Neural progenitor cell (in vitro differentiated cells): ENCODE data around the gene GHITM. TPM values are rescaled to one million over a fixed set of nuclear protein-coding genes. Genes with fewer than 3 reads are reported as not detected.

Experiments used
- DNase-seq: peaks from one replicate; pipeline ENCODE4 v3.0.0-alpha.2; 2016; ENCODE audit warnings: low spot score
- H2AFZ ChIP-seq: fragments of 200-600 bp; sonication (generic); replicated peaks from 2 replicates; pipeline ENCODE4 v1.6.1; 2016; ENCODE audit warnings: antibody characterized with exemption
- H3F3A ChIP-seq: fragments of 200-600 bp; sonication (generic); 2 replicates; pipeline ENCODE4 v1.6.1; 2016; ENCODE audit warnings: antibody characterized with exemption, low read depth
- H3K27ac ChIP-seq: fragments of 200-600 bp; sonication (generic); 2 replicates; pipeline ENCODE4 v1.5.1; 2016; ENCODE audit warnings: mild to moderate bottlenecking
- H3K27me3 ChIP-seq: fragments of 200-600 bp; sonication (generic); 2 replicates; pipeline ENCODE4 v1.6.1; 2016; ENCODE audit warnings: mild to moderate bottlenecking, moderate library complexity
- H3K36me3 ChIP-seq: fragments of 200-600 bp; sonication (generic); 2 replicates; pipeline ENCODE4 v1.5.1; 2016
- H3K4me1 ChIP-seq: fragments of 200-600 bp; sonication (generic); 2 replicates; pipeline ENCODE4 v1.6.1; 2016; ENCODE audit warnings: mixed run types
- H3K4me2 ChIP-seq: fragments of 200-600 bp; sonication (generic); 2 replicates; pipeline ENCODE4 v1.6.1; 2016
- H3K4me3 ChIP-seq: fragments of 200-600 bp; sonication (generic); 2 replicates; pipeline ENCODE4 v1.5.1; 2016
- H3K79me2 ChIP-seq: fragments of 200-600 bp; sonication (generic); 2 replicates; pipeline ENCODE4 v1.6.1; 2016; ENCODE audit warnings: low read depth
- H3K9ac ChIP-seq: fragments of 200-600 bp; sonication (generic); 2 replicates; pipeline ENCODE4 v1.6.1; 2016
- H3K9me3 ChIP-seq: fragments of 200-600 bp; sonication (generic); 2 replicates; pipeline ENCODE4 v1.5.1; 2016; ENCODE audit warnings: low read depth
- H4K20me1 ChIP-seq: fragments of 200-600 bp; sonication (generic); 2 replicates; pipeline ENCODE4 v1.6.1; 2016; ENCODE audit warnings: low read depth
- H3K27ac Mint-ChIP-seq: 3 replicates; pipeline ENCODE4 v1.8.0; 2021; ENCODE audit warnings: mixed read lengths
- H3K27me3 Mint-ChIP-seq: 2 replicates; pipeline ENCODE4 v1.8.0; 2022; ENCODE audit warnings: low read depth, mild to moderate bottlenecking, inconsistent platforms, moderate library complexity, mixed read lengths; ENCODE audit not compliant: insufficient read depth
- H3K36me3 Mint-ChIP-seq: 3 replicates; pipeline ENCODE4 v1.8.0; 2021; ENCODE audit warnings: mixed read lengths
- H3K4me1 Mint-ChIP-seq: 3 replicates; pipeline ENCODE4 v1.8.0; 2021; ENCODE audit warnings: mixed read lengths
- H3K4me3 Mint-ChIP-seq: 3 replicates; pipeline ENCODE4 v1.8.0; 2021; ENCODE audit warnings: mild to moderate bottlenecking, moderate library complexity, mixed read lengths
- H3K9me3 Mint-ChIP-seq: 3 replicates; pipeline ENCODE4 v1.8.0; 2020; ENCODE audit warnings: mixed read lengths
- EZH2 ChIP-seq: fragments of 200-600 bp; sonication (generic); IDR thresholded peaks from 2 replicates; pipeline ENCODE4 v1.6.1; 2017; ENCODE audit warnings: antibody characterized with exemption, mild to moderate bottlenecking, moderate library complexity
- EZH2phosphoT487 ChIP-seq: fragments of 200-600 bp; sonication (generic); IDR thresholded peaks from 2 replicates; pipeline ENCODE4 v1.6.1; 2017; ENCODE audit warnings: antibody characterized with exemption
- total RNA-seq: library from RNA; depleted of rRNA; stranded (reverse); fragments of >200 nt; gene quantifications from 2 replicates; pipeline ENCODE4 v1.2.3, GENCODE V29; 2015; ENCODE audit warnings: low replicate concordance
- TF ChIP-seq, protein P1 (sequence below): fragments of 200-600 bp; sonication (generic); IDR thresholded peaks from 2 replicates; pipeline ENCODE4 v1.5.1; 2017; ENCODE audit warnings: antibody characterized with exemption, mild to moderate bottlenecking

GHITM gene
- total RNA-seq, 1 donor from 2014 or later, result 181 TPM

DNA sequence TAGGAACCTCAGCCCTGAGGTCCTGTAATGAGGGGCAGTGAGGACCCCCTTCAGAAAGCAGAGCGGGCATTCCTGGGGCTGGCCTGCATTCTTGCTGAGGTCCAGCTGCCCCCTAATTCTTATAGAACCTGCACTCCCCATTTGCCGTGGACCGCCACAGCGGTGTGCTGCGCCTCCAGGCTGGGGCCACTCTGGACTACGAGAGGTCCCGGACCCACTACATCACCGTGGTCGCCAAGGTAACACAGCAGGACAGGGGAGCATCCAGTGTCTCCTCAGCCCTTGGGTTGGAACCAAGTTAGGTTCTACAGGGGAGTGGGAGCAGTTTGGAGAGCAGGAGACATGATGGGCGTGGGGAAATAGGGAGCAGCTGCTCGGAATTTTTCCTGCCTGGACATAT is 62.4 kb downstream of the GHITM start:
- Histone ChIP-seq H3K36me3 (no peaks in the 10 kb centered on the region), H3K27ac (no peak overlapping the region), H3K4me1 (no peaks in the 10 kb centered on the region), H3K9me3 (no peaks in the 10 kb centered on the region), H3F3A (no peaks in the 10 kb centered on the region), H4K20me1 (no peaks in the 10 kb centered on the region), H3K4me2 (no peak overlapping the region), H3K27me3 (peaks cover 5% of the 10 kb centered on the region), H3K79me2 (no peaks in the 10 kb centered on the region), H2AFZ (no peak overlapping the region), H3K4me3 (no peak overlapping the region), H3K9ac (no peak overlapping the region)
- Mint-ChIP-seq H3K4me3 (no peak overlapping the region), H3K9me3 (no peaks in the 10 kb centered on the region), H3K27me3 (peaks cover 20% of the 10 kb centered on the region), H3K27ac (no peak overlapping the region), H3K4me1 (peaks cover 3% of the 10 kb centered on the region), H3K36me3 (no peaks in the 10 kb centered on the region)
- no peak for TF ChIP-seq EZH2
- TF ChIP-seq EZH2phosphoT487, result no peak
- TF ChIP-seq, protein P1, sequence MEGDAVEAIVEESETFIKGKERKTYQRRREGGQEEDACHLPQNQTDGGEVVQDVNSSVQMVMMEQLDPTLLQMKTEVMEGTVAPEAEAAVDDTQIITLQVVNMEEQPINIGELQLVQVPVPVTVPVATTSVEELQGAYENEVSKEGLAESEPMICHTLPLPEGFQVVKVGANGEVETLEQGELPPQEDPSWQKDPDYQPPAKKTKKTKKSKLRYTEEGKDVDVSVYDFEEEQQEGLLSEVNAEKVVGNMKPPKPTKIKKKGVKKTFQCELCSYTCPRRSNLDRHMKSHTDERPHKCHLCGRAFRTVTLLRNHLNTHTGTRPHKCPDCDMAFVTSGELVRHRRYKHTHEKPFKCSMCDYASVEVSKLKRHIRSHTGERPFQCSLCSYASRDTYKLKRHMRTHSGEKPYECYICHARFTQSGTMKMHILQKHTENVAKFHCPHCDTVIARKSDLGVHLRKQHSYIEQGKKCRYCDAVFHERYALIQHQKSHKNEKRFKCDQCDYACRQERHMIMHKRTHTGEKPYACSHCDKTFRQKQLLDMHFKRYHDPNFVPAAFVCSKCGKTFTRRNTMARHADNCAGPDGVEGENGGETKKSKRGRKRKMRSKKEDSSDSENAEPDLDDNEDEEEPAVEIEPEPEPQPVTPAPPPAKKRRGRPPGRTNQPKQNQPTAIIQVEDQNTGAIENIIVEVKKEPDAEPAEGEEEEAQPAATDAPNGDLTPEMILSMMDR, result no peak
- DNase-seq, result no peak

- no peaks in the 10 kb centered on the region for H3F3A ChIP-seq
- H3K9me3 Mint-ChIP-seq, result no peaks in the 10 kb centered on the region
These were observed 63.0 kb downstream of the GHITM start for GRCh38 chr10:84202349-84202748.

More at GRCh38 chr10:84202349-84202748, 63.0 kb downstream of the GHITM start:
- no peak for DNase-seq
- Histone ChIP-seq H3K9ac (no peak overlapping the region), H3K4me1 (no peaks in the 10 kb centered on the region), H2AFZ (no peak overlapping the region), H3K79me2 (no peaks in the 10 kb centered on the region), H3K36me3 (no peaks in the 10 kb centered on the region), H3K27ac (no peak overlapping the region), H3K4me3 (no peak overlapping the region), H3K27me3 (no peaks in the 10 kb centered on the region), H3K4me2 (no peak overlapping the region), H4K20me1 (no peaks in the 10 kb centered on the region), H3K9me3 (no peaks in the 10 kb centered on the region)
- H3K4me3 Mint-ChIP-seq, result no peak overlapping the region
- TF ChIP-seq, protein P1, result peak; percentile 28
- no peak for TF ChIP-seq EZH2phosphoT487
- H3K4me1 Mint-ChIP-seq, result no peaks in the 10 kb centered on the region
- no peak overlapping the region for H3K27ac Mint-ChIP-seq
- H3K36me3 Mint-ChIP-seq, result no peaks in the 10 kb centered on the region
- H3K27me3 Mint-ChIP-seq, result peaks cover 18% of the 10 kb centered on the region

Other genes starting within 250 kb of the GHITM start
- gene GPR15LG, start 34.3 kb downstream of the GHITM start, total RNA-seq, result not detected in 2 replicates
- gene CDHR1, start 55.0 kb downstream of the GHITM start, total RNA-seq, result 1.4 and 2.7 TPM in 2 replicates
- not detected in 2 replicates for gene LRIT2, start 86.0 kb downstream of the GHITM start, total RNA-seq
- not detected in 2 replicates for gene LRIT1, start 102.0 kb downstream of the GHITM start, total RNA-seq
- 0.71 and 1.9 TPM in 2 replicates for gene RGR, start 105.5 kb downstream of the GHITM start, total RNA-seq
- 24.0 and 39.3 TPM in 2 replicates for gene CCSER2, start 189.1 kb downstream of the GHITM start, total RNA-seq